Measurements from ENCODE around the gene SNAP91.

DNA sequence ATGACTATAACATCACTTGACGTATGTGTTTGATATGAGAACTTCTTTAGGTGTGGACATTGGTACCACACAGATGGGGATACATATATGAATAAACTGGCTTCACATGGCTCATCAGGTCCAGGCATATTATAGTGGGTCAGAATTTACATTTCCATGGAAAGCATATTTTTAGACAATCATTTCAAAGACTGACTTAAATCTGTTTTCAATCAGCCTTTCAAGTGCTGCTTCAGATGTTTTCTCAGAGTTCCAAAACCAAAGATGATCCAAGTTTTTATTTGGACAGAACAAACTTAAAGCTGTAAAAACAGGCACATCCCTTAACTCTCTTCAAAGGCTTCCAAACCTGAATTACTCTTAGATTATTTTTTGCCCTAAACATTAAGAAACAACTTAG lies 108.4 kb downstream of the SNAP91 start:
- TF ChIP-seq, protein P1, sequence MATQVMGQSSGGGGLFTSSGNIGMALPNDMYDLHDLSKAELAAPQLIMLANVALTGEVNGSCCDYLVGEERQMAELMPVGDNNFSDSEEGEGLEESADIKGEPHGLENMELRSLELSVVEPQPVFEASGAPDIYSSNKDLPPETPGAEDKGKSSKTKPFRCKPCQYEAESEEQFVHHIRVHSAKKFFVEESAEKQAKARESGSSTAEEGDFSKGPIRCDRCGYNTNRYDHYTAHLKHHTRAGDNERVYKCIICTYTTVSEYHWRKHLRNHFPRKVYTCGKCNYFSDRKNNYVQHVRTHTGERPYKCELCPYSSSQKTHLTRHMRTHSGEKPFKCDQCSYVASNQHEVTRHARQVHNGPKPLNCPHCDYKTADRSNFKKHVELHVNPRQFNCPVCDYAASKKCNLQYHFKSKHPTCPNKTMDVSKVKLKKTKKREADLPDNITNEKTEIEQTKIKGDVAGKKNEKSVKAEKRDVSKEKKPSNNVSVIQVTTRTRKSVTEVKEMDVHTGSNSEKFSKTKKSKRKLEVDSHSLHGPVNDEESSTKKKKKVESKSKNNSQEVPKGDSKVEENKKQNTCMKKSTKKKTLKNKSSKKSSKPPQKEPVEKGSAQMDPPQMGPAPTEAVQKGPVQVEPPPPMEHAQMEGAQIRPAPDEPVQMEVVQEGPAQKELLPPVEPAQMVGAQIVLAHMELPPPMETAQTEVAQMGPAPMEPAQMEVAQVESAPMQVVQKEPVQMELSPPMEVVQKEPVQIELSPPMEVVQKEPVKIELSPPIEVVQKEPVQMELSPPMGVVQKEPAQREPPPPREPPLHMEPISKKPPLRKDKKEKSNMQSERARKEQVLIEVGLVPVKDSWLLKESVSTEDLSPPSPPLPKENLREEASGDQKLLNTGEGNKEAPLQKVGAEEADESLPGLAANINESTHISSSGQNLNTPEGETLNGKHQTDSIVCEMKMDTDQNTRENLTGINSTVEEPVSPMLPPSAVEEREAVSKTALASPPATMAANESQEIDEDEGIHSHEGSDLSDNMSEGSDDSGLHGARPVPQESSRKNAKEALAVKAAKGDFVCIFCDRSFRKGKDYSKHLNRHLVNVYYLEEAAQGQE (IDR thresholded peaks at IDR 0.05; ENCODE audit: insufficient read depth in 1 of 2, low read depth in 2 of 2, low read length in 2 of 2), result no peak
- no peak for TF ChIP-seq TAF1 (IDR thresholded peaks at IDR 0.05; ENCODE audit: borderline replicate concordance, insufficient read depth, low read length)

Data from PFSK-1 (cell line).